GM03348 (cell line): ENCODE data around the gene RANBP3.
"Not testable (repeated sequence)": the region's sequence is repeated elsewhere in the genome, so short reads cannot be mapped to it uniquely, and the experiment has no call there.

Experiments
- DNase-seq: peaks from one replicate; pipeline ENCODE4 v3.0.0; 2012; ENCODE audit warnings: low spot score

RANBP3 gene

GRCh38 chr19:5985837-5986236 is 7.9 kb upstream of the RANBP3 start:
- DNase-seq: not testable (repeated sequence)

GRCh38 chr19:5985098-5985783 is 7.3 kb upstream of the RANBP3 start:
- DNase-seq: peak; percentile 51

- DNase-seq: no peak
Observed at GRCh38 chr19:5984600-5984999, 6.7 kb upstream of the RANBP3 start.

GRCh38 chr19:5983367-5983955 is 5.5 kb upstream of the RANBP3 start:
- DNase-seq: peak; percentile 47

- DNase-seq: no peak
Observed at GRCh38 chr19:5978606-5979552, 939 bp upstream of the RANBP3 start.

- DNase-seq: no peak
Observed at GRCh38 chr19:5977222-5977784, 637 bp downstream of the RANBP3 start.

GRCh38 chr19:5976768-5977167 is 1.2 kb downstream of the RANBP3 start:
- no peak for DNase-seq

- no peak for DNase-seq
Observed at GRCh38 chr19:5975388-5975728, 2.6 kb downstream of the RANBP3 start.

GRCh38 chr19:5974721-5975387 is 3.1 kb downstream of the RANBP3 start:
- no peak for DNase-seq

- DNase-seq: no peak
Observed at GRCh38 chr19:5973867-5974635, 3.9 kb downstream of the RANBP3 start.

- DNase-seq: no peak
Observed at GRCh38 chr19:5973376-5973775, 4.6 kb downstream of the RANBP3 start.

- DNase-seq: no peak
Observed at GRCh38 chr19:5972355-5972731, 5.6 kb downstream of the RANBP3 start.

- no peak for DNase-seq
Observed at GRCh38 chr19:5971714-5972354, 6.1 kb downstream of the RANBP3 start.

GRCh38 chr19:5969476-5969875 is 8.5 kb downstream of the RANBP3 start:
- no peak for DNase-seq

GRCh38 chr19:5968431-5969373 is 9.2 kb downstream of the RANBP3 start:
- DNase-seq: no peak

- peak; percentile 86 for DNase-seq
Observed at GRCh38 chr19:5967994-5968430, 9.9 kb downstream of the RANBP3 start.

GRCh38 chr19:5967571-5967970 is 10.4 kb downstream of the RANBP3 start:
- DNase-seq: no peak

- no peak for DNase-seq
Observed at GRCh38 chr19:5966941-5967340, 11.0 kb downstream of the RANBP3 start.

- peak; percentile 83 for DNase-seq
Observed at GRCh38 chr19:5966215-5966614, 11.7 kb downstream of the RANBP3 start.
